ENCODE results near the gene ACP4. TPM values are rescaled to one million over a fixed set of nuclear protein-coding genes. Genes with fewer than 3 reads are reported as not detected.

ACP4 gene
- total RNA-seq, 2 donors from 2014 or later, result not detected

DNA sequence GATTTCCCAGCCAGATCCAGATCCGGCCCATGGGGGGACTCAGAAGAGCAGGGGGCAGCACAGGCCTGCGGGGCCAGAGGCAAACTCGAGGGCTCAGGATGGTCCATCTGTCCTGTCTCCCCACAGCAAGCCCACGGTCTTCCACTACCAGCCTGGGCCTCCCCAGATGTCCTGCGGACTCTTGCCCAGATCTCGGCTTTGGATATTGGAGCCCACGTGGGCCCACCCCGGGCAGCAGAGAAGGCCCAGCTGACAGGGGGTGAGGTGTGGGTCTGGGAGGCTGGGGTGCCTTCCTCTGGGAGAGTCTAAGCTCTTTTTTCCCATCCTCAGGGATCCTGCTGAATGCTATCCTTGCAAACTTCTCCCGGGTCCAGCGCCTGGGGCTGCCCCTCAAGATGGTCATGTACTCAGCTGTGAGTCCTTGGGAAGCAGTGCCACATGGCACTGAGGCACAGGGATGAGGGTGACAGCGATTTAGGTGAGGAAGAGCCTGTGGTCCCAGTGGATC is 3.4 kb downstream of the ACP4 start:
- no peak overlapping the region for H3K4me3 ChIP-seq
- H3K36me3 ChIP-seq, result peaks cover 12% of the 10 kb centered on the region
- no peaks in the 10 kb centered on the region for H3K4me1 ChIP-seq
- no peak overlapping the region for H3K27ac ChIP-seq
- no peak for DNase-seq (ENCODE audit: low spot score)
- H3K9me3 ChIP-seq, result no peaks in the 10 kb centered on the region
- TF ChIP-seq, protein P1, sequence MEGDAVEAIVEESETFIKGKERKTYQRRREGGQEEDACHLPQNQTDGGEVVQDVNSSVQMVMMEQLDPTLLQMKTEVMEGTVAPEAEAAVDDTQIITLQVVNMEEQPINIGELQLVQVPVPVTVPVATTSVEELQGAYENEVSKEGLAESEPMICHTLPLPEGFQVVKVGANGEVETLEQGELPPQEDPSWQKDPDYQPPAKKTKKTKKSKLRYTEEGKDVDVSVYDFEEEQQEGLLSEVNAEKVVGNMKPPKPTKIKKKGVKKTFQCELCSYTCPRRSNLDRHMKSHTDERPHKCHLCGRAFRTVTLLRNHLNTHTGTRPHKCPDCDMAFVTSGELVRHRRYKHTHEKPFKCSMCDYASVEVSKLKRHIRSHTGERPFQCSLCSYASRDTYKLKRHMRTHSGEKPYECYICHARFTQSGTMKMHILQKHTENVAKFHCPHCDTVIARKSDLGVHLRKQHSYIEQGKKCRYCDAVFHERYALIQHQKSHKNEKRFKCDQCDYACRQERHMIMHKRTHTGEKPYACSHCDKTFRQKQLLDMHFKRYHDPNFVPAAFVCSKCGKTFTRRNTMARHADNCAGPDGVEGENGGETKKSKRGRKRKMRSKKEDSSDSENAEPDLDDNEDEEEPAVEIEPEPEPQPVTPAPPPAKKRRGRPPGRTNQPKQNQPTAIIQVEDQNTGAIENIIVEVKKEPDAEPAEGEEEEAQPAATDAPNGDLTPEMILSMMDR (IDR thresholded peaks at IDR 0.05), result no peak
- H3K27me3 ChIP-seq, result no peaks in the 10 kb centered on the region

DNA sequence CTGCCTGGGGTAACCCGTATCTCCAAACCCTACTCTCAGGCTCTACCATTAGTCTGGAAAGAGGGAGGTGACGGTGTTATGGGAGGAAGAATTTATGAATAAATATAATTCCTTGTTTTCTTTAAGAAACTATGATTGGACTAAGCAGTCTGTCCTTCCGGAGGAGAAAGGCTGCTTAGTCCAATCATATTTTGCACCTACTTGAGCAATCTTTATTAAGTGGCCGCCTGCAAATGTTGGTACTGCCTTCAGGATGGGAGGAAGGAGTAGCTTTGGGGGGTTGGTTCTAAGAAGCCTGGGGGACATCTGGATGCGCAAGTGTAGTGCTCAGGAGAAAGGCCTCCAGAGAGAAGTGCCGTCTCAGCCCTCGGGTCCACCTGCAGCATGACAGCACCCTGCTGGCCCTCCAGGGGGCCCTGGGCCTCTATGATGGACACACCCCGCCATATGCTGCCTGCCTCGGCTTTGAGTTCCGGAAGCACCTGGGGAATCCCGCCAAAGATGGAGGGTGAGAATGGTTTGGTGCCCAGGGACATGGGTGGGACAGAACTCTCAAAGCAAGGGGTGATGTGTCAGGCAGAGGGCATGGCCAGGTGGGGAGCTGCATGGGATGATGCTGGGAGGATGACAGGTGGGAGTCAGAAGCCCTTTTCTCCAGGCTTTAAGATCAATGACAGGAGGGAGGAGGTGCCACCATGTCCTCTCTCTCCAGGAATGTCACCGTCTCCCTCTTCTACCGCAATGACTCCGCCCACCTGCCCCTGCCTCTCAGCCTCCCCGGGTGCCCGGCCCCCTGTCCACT is 4.1 kb downstream of the ACP4 start:
- Histone ChIP-seq H3K4me1 (no peaks in the 10 kb centered on the region), H3K36me3 (peaks cover 13% of the 10 kb centered on the region), H3K9me3 (no peaks in the 10 kb centered on the region), H3K4me3 (no peak overlapping the region), H3K27me3 (no peaks in the 10 kb centered on the region), H3K27ac (no peak overlapping the region)
- no peak for DNase-seq (ENCODE audit: low spot score)
- TF ChIP-seq, protein P1 (IDR thresholded peaks at IDR 0.05), result no peak

DNA sequence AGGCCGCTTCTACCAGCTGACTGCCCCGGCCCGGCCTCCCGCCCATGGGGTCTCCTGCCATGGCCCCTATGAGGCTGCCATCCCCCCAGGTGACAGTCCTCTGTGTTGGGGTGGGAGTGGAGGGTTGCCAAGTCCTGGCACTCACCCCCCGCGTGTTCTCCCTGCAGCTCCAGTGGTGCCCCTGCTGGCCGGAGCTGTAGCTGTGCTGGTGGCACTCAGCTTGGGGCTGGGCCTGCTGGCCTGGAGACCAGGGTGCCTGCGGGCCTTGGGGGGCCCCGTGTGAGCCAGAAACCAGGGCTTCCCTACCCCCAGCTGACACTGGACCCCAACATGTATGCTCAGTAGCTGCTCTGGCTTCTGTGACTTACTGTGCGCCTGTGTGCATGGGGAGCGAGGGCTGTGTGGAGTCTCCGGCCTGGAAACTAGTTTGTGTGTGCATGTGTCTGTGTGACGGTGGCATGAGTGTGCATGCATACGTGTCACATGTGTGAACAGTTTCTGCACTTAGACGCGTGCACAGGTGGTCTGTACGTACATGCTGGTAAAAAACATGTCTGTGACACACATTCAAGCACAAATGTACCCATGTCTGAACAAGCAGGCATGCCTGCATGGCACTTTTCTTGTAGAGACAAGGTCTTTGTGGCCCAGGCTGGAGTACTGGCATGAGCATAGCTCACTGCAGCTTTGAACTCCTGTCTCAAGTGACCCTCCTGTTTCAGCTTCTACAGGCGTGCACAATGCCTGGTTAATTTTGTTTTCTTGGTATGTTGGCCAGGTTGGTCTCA is 4.9 kb downstream of the ACP4 start:
- no peaks in the 10 kb centered on the region for H3K9me3 ChIP-seq
- DNase-seq (ENCODE audit: low spot score), result no peak
- TF ChIP-seq, protein P1 (IDR thresholded peaks at IDR 0.05), result no peak
- H3K4me3 ChIP-seq, result no peak overlapping the region
- H3K27ac ChIP-seq, result no peak overlapping the region
- peaks cover 13% of the 10 kb centered on the region for H3K36me3 ChIP-seq
- no peaks in the 10 kb centered on the region for H3K27me3 ChIP-seq
- no peaks in the 10 kb centered on the region for H3K4me1 ChIP-seq

DNA sequence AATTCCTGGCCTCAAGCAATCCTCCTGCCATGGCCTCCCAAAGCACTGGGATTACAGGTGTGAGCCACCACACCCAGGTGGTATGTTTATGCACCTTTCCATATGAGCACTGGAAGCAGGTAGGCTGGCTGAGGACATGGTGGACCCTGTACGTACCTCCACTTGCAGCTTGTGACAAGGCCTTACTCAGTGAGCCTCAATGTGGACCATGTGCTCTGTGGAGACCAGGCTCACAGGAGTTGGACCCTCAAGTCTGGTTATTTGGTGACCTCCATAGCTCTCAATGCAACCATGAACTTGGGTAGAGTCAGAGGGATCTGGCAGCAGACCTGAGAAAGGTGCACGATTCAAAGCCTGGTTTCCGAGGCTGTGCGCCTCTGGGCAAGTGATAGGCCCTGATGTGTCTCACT is 5.5 kb downstream of the ACP4 start:
- Histone ChIP-seq H3K4me1 (no peaks in the 10 kb centered on the region), H3K4me3 (no peak overlapping the region), H3K27me3 (no peaks in the 10 kb centered on the region), H3K36me3 (peaks cover 13% of the 10 kb centered on the region), H3K27ac (no peak overlapping the region), H3K9me3 (no peaks in the 10 kb centered on the region)
- TF ChIP-seq, protein P1 (IDR thresholded peaks at IDR 0.05), result no peak
- no peak for DNase-seq (ENCODE audit: low spot score)

DNA sequence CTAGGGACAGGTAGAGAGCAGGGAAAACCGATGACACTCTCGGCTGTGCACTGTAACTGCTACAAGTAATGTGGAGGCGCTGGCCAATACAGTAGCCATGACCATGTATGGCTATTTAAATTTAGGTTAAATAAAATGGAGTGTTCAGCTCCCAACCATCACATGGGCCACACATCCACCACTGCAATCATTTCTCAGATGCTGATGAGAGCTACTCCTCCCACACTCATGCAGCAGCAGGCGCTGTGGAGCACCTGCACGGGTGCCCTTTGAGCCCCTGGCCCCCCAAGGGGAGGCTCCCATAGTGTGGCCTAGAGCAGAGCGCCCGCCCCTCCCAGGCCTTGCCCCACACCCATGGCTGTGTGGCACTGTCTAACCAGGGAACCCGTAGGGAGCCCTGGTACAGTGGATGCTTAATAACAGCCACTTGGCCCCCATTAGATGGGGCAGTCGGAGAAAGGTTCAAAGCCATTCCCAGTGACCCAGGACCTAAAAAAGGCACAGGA is 6.0 kb downstream of the ACP4 start:
- H3K4me3 ChIP-seq, result no peak overlapping the region
- DNase-seq (ENCODE audit: low spot score), result no peak
- no peaks in the 10 kb centered on the region for H3K9me3 ChIP-seq
- no peaks in the 10 kb centered on the region for H3K4me1 ChIP-seq
- peaks cover 18% of the 10 kb centered on the region for H3K36me3 ChIP-seq
- no peak overlapping the region for H3K27ac ChIP-seq
- H3K27me3 ChIP-seq, result no peaks in the 10 kb centered on the region
- TF ChIP-seq, protein P1 (IDR thresholded peaks at IDR 0.05), result no peak
